Colonic mucosa (tissue), 4 donors: ENCODE data around the gene DQX1. TPM values are rescaled to one million over a fixed set of nuclear protein-coding genes. Genes with fewer than 3 reads are reported as not detected.

ENCODE experiments used
- DNase-seq: peaks from one replicate; pipeline ENCODE4 v3.0.0-alpha.2; 2020
- H3K27ac ChIP-seq: fragments of 200-600 bp; one replicate; pipeline ENCODE4 v1.8.0; 2021
- H3K27me3 ChIP-seq: fragments of 200-600 bp; one replicate; pipeline ENCODE4 v1.8.0; 2021
- H3K36me3 ChIP-seq: fragments of 200-600 bp; one replicate; pipeline ENCODE4 v1.8.0; 2021
- H3K4me1 ChIP-seq: fragments of 200-600 bp; one replicate; pipeline ENCODE4 v1.8.0; 2021; ENCODE audit warnings: mild to moderate bottlenecking
- H3K4me3 ChIP-seq: fragments of 200-600 bp; one replicate; pipeline ENCODE4 v1.8.0; 2021
- H3K9ac ChIP-seq, 2 donors: one replicate each; pipeline ENCODE4 v1.7.0; 2013; ENCODE audit warnings: control low read depth in 2 of 2, low read depth in 2 of 2, low read length in 2 of 2
- H3K9me3 ChIP-seq: fragments of 200-600 bp; one replicate; pipeline ENCODE4 v1.8.0; 2021
- intact Hi-C: fragments of 100-400 bp; cut with DNase I; formaldehyde crosslinking; loops from one replicate; pipeline ENCODE4 v1.14.1; 2022
- total RNA-seq, 2 donors: library from RNA; stranded (reverse); fragmentation: NEBNext Ultra II Directional in 1 of 2; extraction: Animal tissue kit (Norgen Biotek cat#: 25700) in 1 of 2; gene quantifications; one replicate each; pipeline ENCODE4 v1.2.1, GENCODE V29; 2021
- TF ChIP-seq, protein P1 (sequence below): fragments of 200-600 bp; IDR thresholded peaks from one replicate; pipeline ENCODE4 v1.8.0; 2022; ENCODE audit warnings: antibody characterized with exemption, mild to moderate bottlenecking
- donor health status: healthy.
- donor health status: DM: no; HTN: no; CAD: no.
- donor health status: DM: no; HTN: no; CAD: no.

The DQX1 gene
- total RNA-seq, 2 donors from 2014 or later, result 34.2 to 36.8 TPM

DNA sequence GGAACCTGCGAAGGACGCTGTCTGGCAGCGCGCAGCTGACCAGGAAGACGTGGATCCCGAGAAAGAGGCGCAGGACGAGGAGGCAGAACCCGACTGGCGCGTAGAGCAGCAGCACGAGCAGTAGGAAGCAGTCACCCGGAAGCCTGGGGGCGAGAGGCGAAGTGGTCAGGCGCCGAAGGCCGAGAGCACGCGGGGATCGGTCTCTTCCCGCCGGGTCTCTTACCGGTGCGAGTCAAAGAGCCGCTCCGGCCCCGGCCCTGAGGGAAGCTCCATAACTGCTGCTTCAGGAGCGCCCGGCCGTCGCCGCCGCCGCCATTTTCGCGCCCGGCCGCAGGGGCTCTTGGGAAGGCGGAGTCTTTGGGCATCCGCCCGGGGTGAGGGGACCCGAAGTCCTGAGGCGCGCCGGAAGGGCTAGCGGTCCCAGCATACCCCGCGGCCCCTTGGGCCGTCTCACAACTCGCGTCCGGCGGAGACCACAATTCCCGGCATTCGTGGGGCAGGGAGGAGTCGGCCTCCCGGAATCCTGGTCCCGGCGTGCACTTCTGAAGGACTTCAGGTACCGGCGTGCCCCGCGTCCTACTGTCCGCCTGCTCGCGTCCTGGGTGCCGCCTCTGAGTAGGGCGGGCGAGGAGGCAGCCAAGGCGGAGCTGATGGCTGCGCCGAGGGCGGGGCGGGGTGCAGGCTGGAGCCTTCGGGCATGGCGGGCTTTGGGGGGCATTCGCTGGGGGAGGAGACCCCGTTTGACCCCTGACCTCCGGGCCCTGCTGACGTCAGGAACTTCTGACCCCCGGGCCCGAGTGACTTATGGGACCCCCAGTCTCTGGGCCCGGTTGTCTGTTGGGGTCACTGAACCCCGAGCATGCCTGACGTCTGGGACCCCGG is 3.6 kb upstream of the DQX1 start, which contains the start of the genes AUP1 and HTRA2:
Gene AUP1 (minus strand): TSS at position 350 of the 882 bp plus-strand sequence. CDS start 77 bp downstream, at position 273.
Gene HTRA2 (plus strand): TSS at position 577 of the 882 bp plus-strand sequence. CDS start 74 bp downstream, at position 651.
- intact Hi-C loops, result loop anchor here (5.0 kb wide), 1 partner anchor 47 kb away; the partner anchor contains the start of genes CCDC142 and TTC31
- TF ChIP-seq, protein P1, sequence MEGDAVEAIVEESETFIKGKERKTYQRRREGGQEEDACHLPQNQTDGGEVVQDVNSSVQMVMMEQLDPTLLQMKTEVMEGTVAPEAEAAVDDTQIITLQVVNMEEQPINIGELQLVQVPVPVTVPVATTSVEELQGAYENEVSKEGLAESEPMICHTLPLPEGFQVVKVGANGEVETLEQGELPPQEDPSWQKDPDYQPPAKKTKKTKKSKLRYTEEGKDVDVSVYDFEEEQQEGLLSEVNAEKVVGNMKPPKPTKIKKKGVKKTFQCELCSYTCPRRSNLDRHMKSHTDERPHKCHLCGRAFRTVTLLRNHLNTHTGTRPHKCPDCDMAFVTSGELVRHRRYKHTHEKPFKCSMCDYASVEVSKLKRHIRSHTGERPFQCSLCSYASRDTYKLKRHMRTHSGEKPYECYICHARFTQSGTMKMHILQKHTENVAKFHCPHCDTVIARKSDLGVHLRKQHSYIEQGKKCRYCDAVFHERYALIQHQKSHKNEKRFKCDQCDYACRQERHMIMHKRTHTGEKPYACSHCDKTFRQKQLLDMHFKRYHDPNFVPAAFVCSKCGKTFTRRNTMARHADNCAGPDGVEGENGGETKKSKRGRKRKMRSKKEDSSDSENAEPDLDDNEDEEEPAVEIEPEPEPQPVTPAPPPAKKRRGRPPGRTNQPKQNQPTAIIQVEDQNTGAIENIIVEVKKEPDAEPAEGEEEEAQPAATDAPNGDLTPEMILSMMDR, result no peak
- H3K36me3 ChIP-seq, result peaks cover 9% of the 10 kb centered on the region

DNA sequence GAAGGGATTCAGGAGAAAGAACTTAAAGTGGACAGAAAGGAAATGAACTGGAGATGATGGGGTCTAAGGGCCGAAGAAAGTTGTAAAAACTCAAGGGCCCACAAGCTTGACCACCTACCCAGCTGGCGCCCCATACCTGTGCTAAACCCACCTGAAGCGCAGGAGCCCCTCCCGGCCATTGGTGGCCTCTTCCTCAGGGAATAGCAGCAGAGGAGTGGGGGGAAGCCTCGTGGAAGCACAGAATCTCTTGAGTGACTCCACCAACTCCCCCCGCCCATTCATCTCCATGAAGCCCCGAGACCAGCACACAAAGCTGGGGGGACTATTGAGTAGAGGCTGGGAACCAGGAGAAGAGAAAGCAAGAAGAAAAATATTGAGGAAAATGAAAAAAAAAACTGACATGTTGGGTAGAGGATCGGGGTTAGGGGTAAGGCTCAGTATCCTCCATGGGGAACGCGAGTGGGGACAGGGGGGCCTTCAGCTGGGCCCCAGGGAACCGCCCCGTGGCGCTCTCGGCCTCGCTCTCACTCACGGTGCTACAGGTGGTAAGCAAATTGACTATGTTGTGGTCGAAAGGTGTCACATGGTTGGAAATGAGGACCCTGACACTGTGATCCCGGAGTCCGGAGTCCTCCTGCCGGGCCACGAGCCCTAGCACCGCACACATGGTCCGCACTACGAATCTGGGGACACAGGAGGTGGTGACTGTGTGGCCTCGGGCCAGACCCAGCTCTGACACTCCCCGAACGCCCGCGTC is 2.7 kb upstream of the DQX1 start:
- Histone ChIP-seq H3K36me3 (peaks cover 9% of the 10 kb centered on the region), H3K9me3 (no peaks in the 10 kb centered on the region), H3K4me1 (no peaks in the 10 kb centered on the region), H3K9ac (peak overlapping the region; percentile 93 to 95), H3K27me3 (no peaks in the 10 kb centered on the region), H3K4me3 (peak overlapping the region; percentile 91), H3K27ac (peak overlapping the region; percentile 75)
- intact Hi-C loops, result no loop called here
- no peak for DNase-seq
- TF ChIP-seq, protein P1, result no peak

More for the DNA sequence above, 3.6 kb upstream of the DQX1 start, which contains the start of the genes AUP1 and HTRA2:
- Histone ChIP-seq H3K27me3 (no peaks in the 10 kb centered on the region), H3K4me3 (peak within 1 kb of the TSS; percentile 91), H3K27ac (peak within 1 kb of the TSS; percentile 75), H3K9me3 (no peaks in the 10 kb centered on the region), H3K9ac (peak within 1 kb of the TSS; percentile 93 to 95), H3K4me1 (no peaks in the 10 kb centered on the region)
- peak; percentile 99 for DNase-seq

DNA sequence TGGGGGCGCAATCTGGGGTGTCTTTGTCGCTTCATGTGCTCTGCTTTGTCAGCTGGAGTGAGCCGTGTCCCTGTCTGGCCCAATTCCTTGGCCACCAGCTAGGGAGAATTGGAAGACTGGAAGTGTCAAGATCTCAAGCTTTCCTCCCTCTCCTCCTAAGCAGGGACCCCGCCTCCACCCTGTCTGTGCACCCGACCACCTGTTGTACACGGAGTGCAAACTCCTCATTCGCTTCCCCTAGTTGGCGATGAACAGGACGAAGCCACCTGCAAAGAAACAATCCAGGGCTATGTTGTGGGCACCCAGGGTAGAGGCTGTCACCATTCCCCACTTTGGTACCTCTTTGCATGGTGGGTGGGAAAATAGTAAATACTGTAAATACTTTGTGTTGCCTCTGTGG is 1.7 kb upstream of the DQX1 start:
- Histone ChIP-seq H3K9me3 (no peaks in the 10 kb centered on the region), H3K4me1 (no peaks in the 10 kb centered on the region), H3K27ac (no peak overlapping the region), H3K27me3 (no peaks in the 10 kb centered on the region), H3K36me3 (peaks cover 9% of the 10 kb centered on the region), H3K4me3 (no peak overlapping the region), H3K9ac (peak overlapping the region in 1 of 2 donors; percentile 93)
- intact Hi-C loops, result no loop called here
- TF ChIP-seq, protein P1, result no peak
- no peak for DNase-seq

DNA sequence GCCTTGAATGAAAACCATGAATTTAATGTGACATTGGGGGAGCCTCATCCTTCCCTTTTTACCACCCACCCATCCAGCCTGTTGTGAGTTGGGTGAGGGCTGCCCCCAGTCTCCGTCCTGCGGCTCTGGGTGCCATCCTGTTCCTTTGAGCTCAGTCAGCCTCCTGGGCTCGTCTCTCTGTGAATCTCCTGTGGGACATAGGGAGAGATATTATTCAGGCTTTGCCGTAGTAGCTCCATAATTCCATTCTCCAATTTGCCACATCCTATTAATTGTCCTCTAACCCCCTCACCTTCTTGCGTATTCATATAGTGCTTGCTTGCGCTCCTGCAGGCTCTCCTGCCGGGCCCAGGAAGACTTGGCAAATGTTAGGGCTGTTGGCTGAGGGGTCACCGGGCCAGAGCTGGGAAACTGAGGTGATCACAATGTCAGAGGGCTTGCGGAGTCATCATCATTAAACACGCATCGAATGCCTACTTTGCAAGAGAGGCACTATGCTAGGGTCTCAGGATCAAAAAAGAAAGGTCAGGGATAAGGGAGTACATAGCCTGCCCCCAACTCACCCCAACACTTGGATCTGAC is 709 bp upstream of the DQX1 start:
- intact Hi-C loops, result no loop called here
- H3K9ac ChIP-seq, result no peak overlapping the region
- no peaks in the 10 kb centered on the region for H3K4me1 ChIP-seq
- H3K9me3 ChIP-seq, result no peaks in the 10 kb centered on the region
- H3K36me3 ChIP-seq, result peaks cover 9% of the 10 kb centered on the region
- no peak overlapping the region for H3K4me3 ChIP-seq
- H3K27ac ChIP-seq, result no peak overlapping the region
- TF ChIP-seq, protein P1, result no peak
- H3K27me3 ChIP-seq, result no peaks in the 10 kb centered on the region
- no peak for DNase-seq
